HG03520 (cell line): Measurements from ENCODE around the gene QRSL1.
"Not testable (repeated sequence)": the region's sequence is repeated elsewhere in the genome, so short reads cannot be mapped to it uniquely, and the experiment has no call there.

ENCODE experiments used
- ATAC-seq: cut with Tn5 transposase; IDR thresholded peaks from one replicate; pipeline ENCODE4 v1.9.1; 2021; ENCODE audit warnings: mild to moderate bottlenecking, moderate library complexity; ENCODE audit not compliant: unreplicated experiment

Gene QRSL1

GRCh38 chr6:106674541-106675229, 45.3 kb downstream of the QRSL1 start:
- no peak for ATAC-seq

GRCh38 chr6:106677282-106677681, 47.9 kb downstream of the QRSL1 start:
- no peak for ATAC-seq

DNA sequence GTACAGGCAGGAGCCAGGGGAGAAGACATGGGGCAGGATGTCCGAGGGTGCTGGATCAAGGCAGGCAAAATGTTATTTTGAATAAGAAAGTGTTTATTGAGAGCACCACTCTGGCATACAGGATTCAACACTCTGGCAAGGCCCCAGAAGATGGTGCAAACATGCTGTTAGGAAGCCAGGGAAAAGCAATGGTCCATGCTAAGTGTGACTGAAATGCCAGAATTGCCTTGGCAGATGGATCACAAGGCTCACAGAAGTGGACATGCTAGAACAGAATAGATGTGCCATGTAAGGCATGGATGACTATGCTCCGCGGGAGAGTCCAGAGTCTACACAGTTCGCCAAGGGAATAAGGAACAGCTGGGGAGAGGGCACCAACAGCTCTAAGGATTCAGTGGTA, 54.6 kb downstream of the QRSL1 start:
- no peak for ATAC-seq

GRCh38 chr6:106685833-106686232, 56.5 kb downstream of the QRSL1 start:
- no peak for ATAC-seq

GRCh38 chr6:106688177-106688951, 59.0 kb downstream of the QRSL1 start:
- ATAC-seq = no peak

GRCh38 chr6:106692112-106692818, 62.9 kb downstream of the QRSL1 start:
- ATAC-seq = no peak

- no peak for ATAC-seq
Observed at GRCh38 chr6:106692819-106693208, 63.4 kb downstream of the QRSL1 start.

- no peak for ATAC-seq
Observed at GRCh38 chr6:106693418-106693817, 64.0 kb downstream of the QRSL1 start.

DNA sequence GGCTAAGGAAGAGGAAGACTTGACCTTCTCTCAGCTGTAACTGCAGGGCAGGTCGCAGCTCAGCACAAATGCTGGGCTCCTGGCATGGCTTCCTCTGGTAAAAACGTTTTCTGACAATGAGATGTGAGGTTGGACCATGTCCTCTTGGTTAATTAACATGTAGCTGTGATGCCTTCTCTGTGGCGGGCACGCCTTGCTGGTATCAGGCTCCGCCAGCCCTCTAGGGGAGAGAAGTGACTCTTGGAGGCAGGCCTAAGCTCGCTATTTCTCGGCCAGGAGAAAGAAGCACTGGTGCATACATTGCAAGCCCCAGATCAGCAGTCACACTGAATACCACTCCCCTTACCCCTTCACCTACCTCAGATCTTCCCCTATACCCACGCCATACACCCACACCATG, 65.0 kb downstream of the QRSL1 start:
- no peak for ATAC-seq

GRCh38 chr6:106700581-106700980, 71.2 kb downstream of the QRSL1 start:
- ATAC-seq = no peak

GRCh38 chr6:106701201-106701600, 71.8 kb downstream of the QRSL1 start:
- not testable (repeated sequence) for ATAC-seq

- ATAC-seq = peak; percentile 42
Observed at GRCh38 chr6:106702046-106702445, 72.7 kb downstream of the QRSL1 start.

DNA sequence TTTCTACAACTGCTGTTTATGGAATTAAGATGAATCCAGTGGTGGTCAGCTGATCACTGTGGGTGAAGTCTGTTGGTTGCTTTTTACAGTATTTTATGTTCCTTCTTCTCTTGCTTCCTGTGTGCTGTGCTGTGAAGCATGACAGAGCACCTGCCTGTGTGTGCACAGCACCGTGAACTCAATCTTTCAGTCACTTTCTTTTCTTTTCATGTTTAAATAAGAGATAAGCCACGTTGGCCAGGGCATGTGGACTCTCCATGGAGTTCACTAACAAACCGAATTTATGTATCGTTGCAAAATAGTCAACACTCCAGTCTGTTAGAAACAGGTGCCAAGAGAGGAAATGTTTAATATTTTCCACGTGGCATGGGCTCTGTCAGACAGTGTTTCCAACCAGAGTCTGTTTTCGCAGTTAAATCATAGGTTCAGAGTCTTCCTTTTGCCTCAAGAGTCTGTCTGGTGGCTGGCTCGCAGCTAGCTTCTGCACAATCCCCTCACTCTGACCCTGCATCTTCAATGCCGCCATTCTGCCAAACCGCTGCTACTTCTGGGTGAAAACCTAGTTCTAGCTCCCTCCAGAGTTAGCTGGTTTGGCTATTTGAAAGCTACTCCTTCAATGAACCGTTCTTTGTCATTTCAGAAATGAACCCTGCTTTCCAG, 73.2 kb downstream of the QRSL1 start:
- peak; percentile 95 for ATAC-seq

DNA sequence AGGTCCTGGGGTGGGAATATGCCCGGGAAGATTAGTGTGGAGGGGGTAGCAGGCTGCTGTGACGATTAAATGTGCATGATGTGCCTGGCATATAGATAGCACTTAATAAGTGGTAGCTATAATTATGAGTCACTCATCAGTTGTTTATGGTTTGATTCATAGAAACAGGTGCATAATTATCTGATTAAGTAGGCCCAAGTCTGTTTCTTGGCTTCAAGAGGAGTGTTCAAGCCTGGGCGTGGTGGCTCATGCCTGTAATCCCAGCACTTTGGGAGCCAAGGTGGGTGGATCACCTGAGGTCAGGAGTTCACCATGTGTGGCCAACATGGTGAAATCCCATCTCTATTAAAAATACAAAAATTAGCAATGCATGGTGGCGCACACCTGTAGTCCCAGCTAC, 74.9 kb downstream of the QRSL1 start:
- no peak for ATAC-seq

- no peak for ATAC-seq
Observed at GRCh38 chr6:106705156-106705555, 75.8 kb downstream of the QRSL1 start.

- ATAC-seq = no peak
Observed at GRCh38 chr6:106710580-106710979, 81.2 kb downstream of the QRSL1 start.

GRCh38 chr6:106714281-106714680, 84.9 kb downstream of the QRSL1 start:
- no peak for ATAC-seq

DNA sequence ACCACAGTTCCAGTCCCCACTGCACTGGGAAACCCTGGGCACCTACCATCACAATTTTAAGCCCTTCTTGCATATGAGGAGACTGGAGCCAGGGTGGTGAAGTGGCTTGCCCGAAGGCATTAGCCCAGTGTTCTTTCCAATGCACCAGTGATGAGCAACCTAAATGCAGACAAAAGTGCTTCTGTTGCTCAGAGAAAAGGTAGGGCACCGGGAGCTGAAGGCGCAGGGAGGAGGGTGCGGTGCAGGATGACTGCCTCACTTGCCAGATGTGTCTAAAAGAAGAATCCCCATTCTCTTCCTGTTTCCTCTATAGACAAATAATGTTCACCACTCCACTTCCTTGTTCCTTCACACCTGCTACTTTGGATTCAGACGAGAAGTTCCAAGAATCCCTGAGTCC, 86.5 kb downstream of the QRSL1 start:
- ATAC-seq = no peak

DNA sequence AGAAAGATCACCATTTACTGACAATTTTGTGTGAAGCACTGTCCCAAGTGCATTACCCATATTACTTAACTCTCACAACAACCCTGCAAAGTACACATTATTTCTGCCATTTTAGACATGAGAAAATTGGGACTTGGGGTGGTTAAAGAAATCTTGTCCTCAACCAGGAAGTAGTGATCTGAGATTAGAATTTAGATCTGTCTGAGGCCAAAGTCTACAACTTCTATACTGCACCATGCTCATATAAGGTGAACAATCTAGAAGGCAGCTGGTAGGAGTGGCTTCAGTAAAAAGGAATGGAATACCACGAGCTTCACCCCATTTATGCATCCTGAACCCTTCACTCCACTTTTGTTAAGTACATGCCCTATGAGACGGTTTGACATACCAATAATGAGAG, 87.6 kb downstream of the QRSL1 start:
- no peak for ATAC-seq
